Astrocyte (in vitro differentiated cells and primary cell): Measurements from ENCODE around the gene ZNF292. TPM values are rescaled to one million over a fixed set of nuclear protein-coding genes. Genes with fewer than 3 reads are reported as not detected.

Source experiments
- DNase-seq: peaks from one replicate; pipeline ENCODE4 v3.0.0-alpha.2; 2010; ENCODE audit warnings: low read depth
- FAIRE-seq: peaks from 2 replicates; lab custom pipeline; 2011; peaks lifted over from hg19 to GRCh38; lab: Jason Lieb, UNC
- H2AFZ ChIP-seq: 2 replicates; pipeline ENCODE4 v1.6.0; 2012; ENCODE audit warnings: low read depth, low read length, inconsistent platforms
- H3K27ac ChIP-seq: 2 replicates; pipeline ENCODE4 v1.5.1; 2011; ENCODE audit warnings: low read depth, low read length, inconsistent platforms
- H3K27me3 ChIP-seq: 2 replicates; pipeline ENCODE4 v1.6.0; 2011; ENCODE audit warnings: low read length, inconsistent platforms; ENCODE audit not compliant: insufficient read depth
- H3K36me3 ChIP-seq: 2 replicates; pipeline ENCODE4 v1.5.1; 2011; ENCODE audit warnings: low read length, inconsistent platforms; ENCODE audit not compliant: insufficient read depth
- H3K4me1 ChIP-seq: 2 replicates; pipeline ENCODE4 v1.5.1; 2011; ENCODE audit warnings: low read length, inconsistent platforms; ENCODE audit not compliant: insufficient read depth
- H3K4me2 ChIP-seq: 2 replicates; pipeline ENCODE4 v1.6.0; 2012; ENCODE audit warnings: low read length, inconsistent platforms
- H3K4me3 ChIP-seq: 2 replicates; pipeline ENCODE4 v1.5.1; 2011; ENCODE audit warnings: low read depth, mild to moderate bottlenecking, low read length, inconsistent platforms; ENCODE audit not compliant: insufficient read depth
- H3K79me2 ChIP-seq: 2 replicates; pipeline ENCODE4 v1.6.0; 2012; ENCODE audit warnings: mild to moderate bottlenecking, low read length, inconsistent platforms; ENCODE audit not compliant: insufficient read depth
- H3K9ac ChIP-seq: 2 replicates; pipeline ENCODE4 v1.6.0; 2012; ENCODE audit warnings: mild to moderate bottlenecking, low read length, inconsistent platforms
- H3K9me3 ChIP-seq: 2 replicates; pipeline ENCODE4 v1.5.1; 2012; ENCODE audit warnings: low read depth, mild to moderate bottlenecking, low read length, inconsistent platforms; ENCODE audit not compliant: insufficient read depth
- H4K20me1 ChIP-seq: 2 replicates; pipeline ENCODE4 v1.6.0; 2012; ENCODE audit warnings: low read length, inconsistent platforms; ENCODE audit not compliant: insufficient read depth
- H3K27ac Mint-ChIP-seq: one replicate; pipeline ENCODE4 v1.8.0; 2021; ENCODE audit warnings: mild to moderate bottlenecking, mixed read lengths; ENCODE audit not compliant: unreplicated experiment
- H3K27me3 Mint-ChIP-seq: one replicate; pipeline ENCODE4 v1.8.0; 2021; ENCODE audit warnings: low read depth, mixed read lengths; ENCODE audit not compliant: unreplicated experiment
- H3K36me3 Mint-ChIP-seq: one replicate; pipeline ENCODE4 v1.8.0; 2021; ENCODE audit warnings: low read depth, mixed read lengths; ENCODE audit not compliant: unreplicated experiment
- H3K4me1 Mint-ChIP-seq: one replicate; pipeline ENCODE4 v1.8.0; 2021; ENCODE audit warnings: low read depth, mixed read lengths; ENCODE audit not compliant: unreplicated experiment
- H3K4me3 Mint-ChIP-seq: one replicate; pipeline ENCODE4 v1.8.0; 2021; ENCODE audit warnings: mild to moderate bottlenecking, moderate library complexity, mixed read lengths; ENCODE audit not compliant: unreplicated experiment
- H3K9me3 Mint-ChIP-seq: one replicate; pipeline ENCODE4 v1.8.0; 2021; ENCODE audit warnings: mild to moderate bottlenecking, mixed read lengths; ENCODE audit not compliant: unreplicated experiment
- CTCF ChIP-seq: IDR thresholded peaks from 2 replicates; pipeline ENCODE4 v1.5.1; 2011; ENCODE audit warnings: low read depth, mild to moderate bottlenecking, inconsistent platforms, low read length, moderate library complexity; ENCODE audit not compliant: insufficient read depth
- EZH2 ChIP-seq: IDR thresholded peaks from 2 replicates; pipeline ENCODE4 v1.6.1; 2012; ENCODE audit warnings: mild to moderate bottlenecking, low read length, inconsistent platforms; ENCODE audit not compliant: insufficient read depth
- total RNA-seq: library from RNA; stranded (reverse); gene quantifications from 2 replicates; pipeline ENCODE4 v1.2.1, GENCODE V29; 2021

ZNF292 gene
- total RNA-seq, 1 donor from 2014 or later = 31.5 TPM

GRCh38 chr6:87209812-87210211 lies 54.4 kb downstream of the ZNF292 start:
- Histone ChIP-seq H3K4me3 (no peak overlapping the region), H3K27ac (no peak overlapping the region), H3K27me3 (no peaks in the 10 kb centered on the region), H4K20me1 (peaks cover 84% of the 10 kb centered on the region), H3K79me2 (peaks cover 98% of the 10 kb centered on the region), H3K9ac (no peak overlapping the region), H3K36me3 (peaks cover 7% of the 10 kb centered on the region), H3K9me3 (no peaks in the 10 kb centered on the region), H3K4me2 (no peak overlapping the region), H2AFZ (no peak overlapping the region), H3K4me1 (no peaks in the 10 kb centered on the region)
- TF ChIP-seq EZH2 = no peak
- TF ChIP-seq CTCF = no peak
- Mint-ChIP-seq H3K9me3 (no peaks in the 10 kb centered on the region), H3K27ac (no peak overlapping the region), H3K4me1 (peaks cover 10% of the 10 kb centered on the region), H3K36me3 (peaks cover 8% of the 10 kb centered on the region), H3K4me3 (no peak overlapping the region), H3K27me3 (no peaks in the 10 kb centered on the region)
- FAIRE-seq (no peak), DNase-seq (no peak)

GRCh38 chr6:87210979-87211378 lies 55.6 kb downstream of the ZNF292 start:
- FAIRE-seq = no peak
- H3K27ac ChIP-seq = no peak overlapping the region

More at GRCh38 chr6:87210979-87211378, 55.6 kb downstream of the ZNF292 start:
- no peak overlapping the region for H2AFZ ChIP-seq
- H3K27me3 ChIP-seq = no peaks in the 10 kb centered on the region
- H3K9me3 ChIP-seq = no peaks in the 10 kb centered on the region
- Mint-ChIP-seq H3K4me1 (peaks cover 10% of the 10 kb centered on the region), H3K27ac (no peak overlapping the region), H3K27me3 (no peaks in the 10 kb centered on the region), H3K4me3 (no peak overlapping the region), H3K9me3 (no peaks in the 10 kb centered on the region), H3K36me3 (peaks cover 8% of the 10 kb centered on the region)
- H3K4me2 ChIP-seq = no peak overlapping the region
- peaks cover 89% of the 10 kb centered on the region for H3K79me2 ChIP-seq
- H3K36me3 ChIP-seq = peaks cover 4% of the 10 kb centered on the region
- TF ChIP-seq EZH2 (no peak), CTCF (no peak)
- H3K9ac ChIP-seq = no peak overlapping the region
- no peaks in the 10 kb centered on the region for H3K4me1 ChIP-seq
- H4K20me1 ChIP-seq = peaks cover 75% of the 10 kb centered on the region
- no peak overlapping the region for H3K4me3 ChIP-seq
- no peak for DNase-seq
